GM19025 (cell line): ENCODE measurements around the gene FHIT.
"Not testable (repeated sequence)": the region's sequence is repeated elsewhere in the genome, so short reads cannot be mapped to it uniquely, and the experiment has no call there.

Source experiments
- ATAC-seq: cut with Tn5 transposase; IDR thresholded peaks from one replicate; pipeline ENCODE4 v1.9.1; 2021; ENCODE audit warnings: mild to moderate bottlenecking, low read depth, moderate library complexity; ENCODE audit not compliant: unreplicated experiment

FHIT gene

DNA sequence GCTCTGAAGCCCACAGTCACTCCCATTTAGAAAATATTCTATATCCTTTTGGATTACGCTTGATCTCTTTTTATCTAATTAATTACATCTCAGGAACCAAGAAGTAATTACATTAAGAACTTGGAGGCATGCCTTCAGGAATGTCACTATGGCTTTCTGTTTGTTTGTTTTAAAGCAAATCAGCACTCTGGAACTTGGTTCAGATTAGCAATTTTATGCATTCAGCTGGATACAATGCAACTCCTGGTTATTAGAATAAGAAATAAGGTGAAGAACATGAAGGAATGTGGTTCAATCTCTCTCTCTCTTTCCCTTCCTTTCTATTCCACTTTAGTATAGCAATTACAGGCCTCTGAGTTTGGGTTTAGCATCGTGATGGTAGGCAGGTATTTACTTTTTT is 235.8 kb downstream of the FHIT start:
- no peak for ATAC-seq

DNA sequence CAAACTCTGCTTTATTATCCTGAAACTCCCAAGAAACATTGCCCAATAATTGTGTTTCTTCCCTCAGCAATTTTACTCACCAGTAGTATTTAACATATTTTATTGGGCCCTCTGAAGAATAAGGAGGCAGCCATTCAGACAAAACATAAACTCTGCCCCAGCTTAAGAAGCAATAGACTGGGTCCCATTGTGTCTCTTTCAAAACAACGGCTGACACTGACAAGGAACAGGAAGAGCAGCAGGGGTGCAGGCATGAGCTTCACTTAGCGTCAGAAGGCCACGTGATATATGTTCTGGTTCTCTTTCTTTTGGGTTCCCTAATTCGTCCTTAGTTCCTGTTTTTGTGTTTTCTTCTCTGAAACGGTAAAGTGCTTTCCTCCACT is 242.3 kb downstream of the FHIT start:
- no peak for ATAC-seq

DNA sequence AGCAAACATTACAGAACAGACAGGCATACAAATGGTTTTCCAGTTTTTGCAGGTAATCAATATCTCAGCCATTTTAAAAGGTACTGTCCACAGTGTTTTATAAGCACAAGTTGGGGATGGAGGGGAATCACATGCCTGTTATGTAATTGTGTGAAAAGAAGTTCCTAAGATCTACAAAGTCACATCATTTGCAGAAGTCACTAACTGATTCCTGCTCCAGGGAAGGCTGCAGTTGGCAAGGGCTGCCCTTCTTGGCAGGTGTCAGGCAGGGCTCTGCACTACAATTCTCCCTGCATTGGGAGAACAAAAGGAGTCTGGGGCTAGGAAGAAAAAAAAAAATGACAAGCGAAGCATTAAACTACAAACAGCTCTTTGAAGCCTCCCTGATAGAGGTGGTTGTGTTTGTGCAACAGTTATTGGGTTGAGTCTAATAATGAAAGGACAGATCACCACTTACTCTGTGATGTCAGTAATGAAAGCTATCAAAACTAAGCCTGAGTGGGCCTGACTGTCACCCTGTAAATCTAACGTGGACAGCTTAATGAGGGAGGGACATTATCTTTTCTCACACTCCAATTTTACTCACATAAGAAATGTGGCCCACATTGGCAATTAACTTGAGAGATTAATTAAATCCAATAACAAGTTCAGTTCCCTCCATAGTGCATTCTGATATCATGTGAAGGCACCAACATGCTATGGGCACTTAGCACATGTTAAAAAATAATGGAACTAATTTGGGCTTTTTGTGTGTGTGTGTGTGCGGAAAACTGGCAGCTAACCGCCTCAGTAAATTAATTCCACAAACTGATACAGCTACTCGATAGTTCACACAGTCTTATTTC is 242.9 kb downstream of the FHIT start:
- no peak for ATAC-seq

DNA sequence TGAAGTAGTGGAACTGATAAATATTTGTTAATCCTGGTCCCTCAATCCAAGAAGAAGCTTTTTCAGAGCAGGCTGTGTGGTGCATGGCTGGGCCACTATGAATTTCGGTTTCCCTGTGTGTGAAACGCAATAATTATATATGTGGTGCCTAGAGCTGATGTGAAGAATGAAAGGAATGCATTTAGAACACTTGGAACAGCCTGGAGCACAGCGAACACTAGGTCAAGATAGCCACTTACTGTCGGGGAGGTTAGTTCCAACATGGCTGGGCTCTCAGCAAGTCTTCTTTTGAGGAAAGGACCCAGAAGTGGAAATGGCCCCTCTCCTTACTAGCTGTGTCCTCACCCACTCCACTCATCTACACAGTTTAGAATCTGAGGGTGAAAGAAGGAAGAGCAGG is 245.7 kb downstream of the FHIT start:
- no peak for ATAC-seq

DNA sequence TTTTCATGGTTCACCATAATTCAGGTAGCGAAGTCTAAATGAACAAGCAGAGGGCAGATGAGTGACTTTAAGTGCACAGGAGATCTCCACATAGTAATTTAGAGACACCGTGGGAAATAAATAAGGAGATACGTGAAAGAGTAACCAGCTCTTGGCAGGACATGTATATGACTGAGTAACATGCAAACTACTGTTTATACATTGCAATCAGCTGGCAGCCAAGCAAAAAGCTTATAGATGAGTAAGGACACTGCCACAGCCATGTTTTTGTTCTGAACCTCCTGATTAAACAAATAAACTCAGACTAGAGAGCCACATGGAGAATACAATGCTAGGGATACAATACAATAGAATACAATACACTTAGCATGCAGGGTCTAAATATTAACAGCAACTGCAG is 252.4 kb downstream of the FHIT start:
- ATAC-seq = no peak

DNA sequence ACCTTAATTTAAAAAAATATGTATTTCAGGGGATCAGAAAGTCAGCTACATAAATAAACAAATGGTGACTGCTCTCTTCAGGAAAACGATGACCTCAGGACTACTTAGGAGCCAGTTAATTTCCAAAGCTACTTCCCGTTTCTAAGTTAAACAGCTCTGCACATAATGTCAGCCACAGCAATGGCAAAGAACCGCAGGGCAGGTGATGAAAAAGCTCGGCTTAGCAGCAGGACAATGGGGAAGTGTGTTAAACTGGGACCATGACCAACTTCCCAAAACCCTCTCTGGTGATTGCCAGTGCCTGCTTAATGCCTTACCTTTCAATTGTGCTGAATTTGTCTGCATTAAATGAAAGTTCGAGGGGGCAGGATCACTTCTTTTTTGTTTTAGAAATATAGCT is 258.9 kb downstream of the FHIT start:
- no peak for ATAC-seq

DNA sequence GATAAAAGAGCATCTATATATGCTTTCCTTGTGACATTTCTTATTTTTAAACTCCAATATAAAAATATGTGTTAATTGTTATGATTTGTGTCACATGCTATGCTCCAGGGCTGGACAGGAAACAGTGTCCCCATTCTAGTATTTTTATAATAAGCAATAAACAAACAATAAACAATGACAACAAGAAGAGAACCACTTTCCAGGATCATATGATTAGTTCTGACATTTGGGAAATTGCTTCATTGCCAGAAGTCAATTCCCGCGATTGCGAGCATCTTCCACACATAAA is 260.9 kb downstream of the FHIT start:
- no peak for ATAC-seq

DNA sequence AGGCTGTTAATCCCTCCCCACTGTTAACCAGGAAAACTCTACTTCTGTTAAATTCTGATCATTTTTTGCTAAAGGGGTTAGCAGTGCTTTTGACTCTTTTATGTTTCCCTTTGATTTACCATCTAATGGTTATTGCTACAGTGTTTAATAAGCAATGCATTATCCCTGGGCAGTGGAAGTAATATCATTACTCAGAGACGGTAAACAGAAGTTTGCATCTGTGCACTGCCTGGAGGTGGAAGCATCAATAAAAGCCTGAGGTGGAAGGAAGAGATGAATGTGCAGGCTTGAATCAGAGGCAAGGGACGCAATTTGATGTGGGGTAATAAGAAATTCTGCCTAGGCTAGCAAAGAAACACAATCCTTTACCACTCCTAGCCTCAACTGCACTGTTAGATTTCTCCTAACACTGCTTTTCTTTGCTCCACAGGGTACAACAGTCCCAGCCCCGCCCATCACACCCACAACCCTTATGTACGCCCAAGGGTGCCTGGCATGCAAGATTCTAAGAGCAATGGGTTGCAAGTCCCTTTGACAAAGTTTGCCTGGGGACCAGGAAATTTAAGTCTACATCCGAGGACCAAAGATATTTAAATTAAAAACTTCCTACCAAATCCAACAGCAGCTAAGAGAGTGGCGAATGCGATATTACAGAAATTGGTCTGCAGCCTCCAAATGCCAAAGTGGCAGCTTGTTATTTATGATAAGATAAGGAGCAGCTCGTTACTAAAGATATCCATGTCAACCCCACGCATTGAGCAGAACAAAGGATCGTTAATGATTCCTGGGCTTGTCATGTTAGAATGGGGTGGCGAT is 261.4 kb downstream of the FHIT start:
- ATAC-seq = no peak

DNA sequence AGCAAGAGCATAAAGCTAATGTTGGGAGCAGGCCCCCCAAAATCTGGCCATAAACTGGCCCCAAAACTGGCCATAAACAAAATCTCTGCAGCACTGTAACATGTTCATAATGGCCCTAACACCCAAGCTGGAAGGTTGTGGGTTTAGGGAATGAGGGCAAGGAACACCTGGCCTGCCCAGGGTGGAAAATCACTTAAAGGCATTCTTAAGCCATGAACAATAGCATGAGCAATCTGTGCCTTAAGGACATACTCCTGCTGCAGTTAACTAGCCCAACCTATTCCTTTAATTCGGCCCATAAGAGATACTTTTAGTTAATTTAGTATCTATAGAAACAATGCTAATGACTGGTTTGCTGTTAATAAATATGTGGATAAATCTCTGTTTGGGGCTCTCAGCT is 264.1 kb downstream of the FHIT start:
- not testable (repeated sequence) for ATAC-seq

DNA sequence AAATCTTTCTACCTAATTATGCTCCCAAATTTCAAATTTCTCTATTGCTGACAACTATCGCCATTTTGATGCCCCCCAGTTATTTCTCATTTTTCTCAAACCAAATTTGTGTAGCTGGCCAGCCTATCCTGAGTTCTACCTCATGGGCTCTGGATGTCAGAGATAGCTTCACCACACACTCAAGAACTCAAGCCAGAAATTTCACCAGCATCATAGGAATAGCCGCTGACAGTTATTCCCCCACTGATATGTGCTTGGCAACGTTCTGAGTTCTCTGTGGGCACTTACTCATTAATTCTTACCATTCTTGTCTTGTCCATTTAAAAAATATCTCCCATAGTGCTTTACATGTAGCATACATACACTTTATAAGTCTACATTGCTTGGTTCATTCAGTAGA is 264.7 kb downstream of the FHIT start:
- ATAC-seq = no peak

DNA sequence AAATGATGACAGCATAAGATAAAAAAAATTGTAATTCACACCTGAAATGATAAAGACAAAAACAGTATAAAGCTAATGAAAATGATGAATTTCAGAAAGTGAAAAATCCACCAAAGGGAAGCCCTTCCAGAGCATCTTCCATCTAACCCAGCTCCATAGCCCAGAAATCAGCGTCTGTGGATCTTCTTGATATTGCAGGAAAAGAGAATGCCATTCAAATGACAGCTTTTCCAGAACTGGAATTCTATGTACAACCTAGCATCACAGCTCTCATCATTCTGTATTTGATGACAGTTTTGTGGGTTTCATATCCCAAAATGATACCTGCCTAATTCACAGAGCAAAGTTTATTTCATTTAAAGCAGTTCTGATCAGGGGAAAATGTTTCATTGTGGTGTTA is 267.3 kb downstream of the FHIT start:
- no peak for ATAC-seq

DNA sequence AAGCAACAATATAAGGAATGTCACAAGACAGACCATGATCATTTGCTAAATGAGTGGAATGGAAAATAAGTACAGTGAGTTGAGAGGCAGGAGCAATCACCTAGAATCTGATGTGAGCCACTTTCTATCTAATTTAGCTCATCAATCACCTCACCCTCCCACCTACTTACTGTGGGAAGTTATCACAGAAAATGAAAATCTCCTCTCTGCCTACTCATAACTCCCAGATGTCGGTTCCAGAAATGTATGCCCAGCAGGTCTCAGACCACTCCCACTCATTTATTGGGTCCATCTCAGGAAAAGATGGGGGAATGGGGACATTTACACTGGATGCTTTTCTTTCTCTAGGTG is 270.9 kb downstream of the FHIT start:
- ATAC-seq = no peak

DNA sequence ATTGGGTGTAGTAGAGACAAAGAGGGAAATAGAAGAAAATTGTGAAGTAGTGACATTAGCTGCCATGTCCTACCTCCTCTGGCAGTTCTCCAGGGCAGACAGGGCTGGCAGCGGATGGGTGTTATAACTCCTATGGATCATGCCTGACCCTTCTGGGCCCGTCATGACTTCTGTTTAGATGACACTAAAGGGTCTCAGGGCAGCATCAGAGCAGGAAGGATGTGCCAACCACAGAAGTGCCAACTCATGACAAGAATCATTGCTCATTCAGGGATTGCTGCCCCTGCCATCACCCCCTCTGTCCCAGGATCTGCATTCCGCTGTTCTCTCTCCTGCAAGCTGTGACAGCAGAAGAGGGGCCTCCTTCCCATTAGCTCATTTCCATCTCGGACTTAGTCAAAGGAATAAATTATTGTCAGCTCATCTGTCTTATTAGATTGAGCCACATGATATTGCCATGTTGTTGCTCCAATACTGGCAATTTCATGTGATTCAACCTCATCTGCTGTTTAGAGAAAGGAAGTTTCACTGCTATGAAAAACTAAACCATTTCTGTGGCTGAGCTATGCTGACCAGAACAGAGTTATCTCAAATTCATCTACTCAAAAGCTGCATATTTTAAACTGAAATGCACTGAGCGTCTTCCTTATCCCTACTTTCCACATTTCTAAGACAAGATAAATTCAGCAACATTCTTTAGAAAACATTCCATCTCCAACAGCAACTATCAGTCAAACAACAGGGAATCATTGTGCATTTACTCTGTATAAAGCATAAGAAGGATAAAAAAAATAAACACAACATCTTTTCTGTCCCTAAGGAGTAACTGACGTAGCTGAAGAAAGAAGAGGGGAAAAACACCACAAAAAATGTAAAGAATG is 271.6 kb downstream of the FHIT start:
- no peak for ATAC-seq

DNA sequence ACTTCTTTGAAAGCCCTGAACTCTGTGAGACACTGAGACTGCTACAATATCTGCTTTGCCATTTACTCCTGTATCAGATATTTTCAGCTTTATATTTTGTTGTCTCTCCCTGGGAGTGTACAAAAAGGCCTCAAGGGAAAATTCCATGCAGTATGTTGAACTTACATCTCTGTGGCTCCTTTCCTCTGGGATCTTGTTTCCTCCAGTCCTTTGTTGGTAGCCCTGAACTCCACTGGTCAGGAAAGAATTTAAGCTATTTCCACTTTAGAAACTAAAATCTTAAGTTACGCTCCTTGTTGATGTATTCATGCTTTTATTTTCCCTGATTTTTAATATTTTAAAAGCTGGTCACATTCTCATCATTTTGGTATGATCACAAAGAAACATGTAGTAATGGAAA is 277.9 kb downstream of the FHIT start:
- ATAC-seq = no peak

DNA sequence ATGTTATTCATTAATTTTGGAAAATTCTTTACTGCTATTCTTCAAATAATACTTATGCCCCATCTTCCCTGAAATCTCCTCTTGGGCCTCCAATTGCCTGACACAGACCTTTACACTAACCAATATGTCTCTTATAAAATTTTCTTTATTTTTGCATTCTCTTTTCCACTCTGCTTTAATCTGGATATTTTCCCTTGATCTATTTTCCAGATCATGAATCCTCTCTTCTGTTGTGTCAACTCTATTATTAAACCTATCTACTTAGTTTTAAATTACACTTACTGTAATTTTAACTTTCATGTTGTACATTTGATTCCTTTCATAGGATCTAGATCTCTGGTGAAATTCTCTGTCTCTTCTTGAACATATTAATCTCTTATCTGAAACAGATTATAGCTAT is 278.7 kb downstream of the FHIT start:
- ATAC-seq = no peak

DNA sequence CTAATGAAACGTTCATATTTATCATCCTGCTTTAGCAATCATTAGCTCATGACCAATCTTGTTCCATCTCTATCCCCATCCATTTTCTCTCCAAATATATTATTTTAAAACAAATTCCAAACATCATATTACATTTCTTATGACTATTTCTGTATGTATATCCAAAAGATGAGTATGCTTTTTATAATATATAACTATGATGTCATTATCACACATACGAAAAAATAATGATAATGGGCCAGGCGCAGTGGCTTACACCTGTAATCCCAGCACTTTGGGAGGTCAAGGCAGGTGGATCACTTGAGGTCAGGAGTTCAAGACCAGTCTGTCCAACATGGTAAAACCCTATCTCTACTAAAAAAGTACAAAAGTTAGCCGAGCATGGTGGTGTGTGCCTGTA is 280.4 kb downstream of the FHIT start:
- no peak for ATAC-seq

DNA sequence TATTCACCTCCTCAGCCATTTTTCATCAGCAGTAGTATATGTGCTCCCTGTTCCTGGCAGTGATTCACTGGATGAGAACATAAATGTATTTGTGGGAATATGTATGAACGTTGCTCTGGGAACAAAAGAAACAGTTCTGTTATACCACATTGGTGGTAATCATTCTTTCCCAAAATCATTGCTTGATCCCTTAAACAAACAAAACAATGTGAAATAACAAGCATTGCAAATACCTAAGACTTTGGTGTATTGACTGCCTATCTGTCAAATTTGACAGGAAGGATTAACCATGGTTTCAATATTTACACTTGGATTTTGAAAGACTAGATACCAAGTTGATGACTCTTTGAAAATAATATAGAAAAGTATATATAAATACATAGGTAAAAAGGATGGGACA is 284.1 kb downstream of the FHIT start:
- no peak for ATAC-seq

DNA sequence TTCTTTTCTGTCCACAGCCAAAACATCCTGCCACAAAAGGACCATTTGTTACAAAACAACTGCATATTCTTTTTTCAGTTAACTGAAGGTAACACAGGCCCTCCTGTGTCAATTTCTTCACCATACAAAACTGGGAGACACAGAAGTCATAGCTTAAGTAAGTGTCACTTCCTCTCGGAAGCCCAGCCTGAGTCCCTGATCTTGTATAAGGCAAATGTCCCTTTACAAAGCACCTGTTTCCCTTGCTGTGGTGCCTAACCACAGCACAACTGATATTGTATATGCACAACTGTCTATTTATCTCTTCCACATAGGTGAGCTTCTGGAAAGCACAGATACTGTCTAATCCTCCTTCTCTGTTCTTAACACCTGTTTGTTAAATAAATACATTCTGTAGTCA is 293.7 kb downstream of the FHIT start:
- ATAC-seq = no peak

DNA sequence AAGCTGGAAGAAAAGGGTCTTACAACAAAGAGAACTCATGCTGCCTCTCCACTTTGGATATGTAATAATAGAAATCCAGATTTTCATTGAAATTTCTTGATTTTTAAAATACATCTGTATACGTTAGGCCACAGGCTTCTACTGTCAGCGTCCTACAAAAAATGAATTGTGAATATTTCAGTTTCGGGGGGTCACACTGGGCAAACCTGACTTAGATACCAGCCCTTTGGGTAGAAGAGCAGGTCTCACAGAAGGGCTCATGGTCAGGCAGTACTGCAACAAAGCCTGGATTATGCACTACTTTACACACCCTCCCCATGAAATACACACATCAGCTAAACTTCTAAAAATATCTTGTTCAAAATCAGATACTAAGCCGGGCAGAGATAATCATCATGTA is 294.5 kb downstream of the FHIT start:
- no peak for ATAC-seq

DNA sequence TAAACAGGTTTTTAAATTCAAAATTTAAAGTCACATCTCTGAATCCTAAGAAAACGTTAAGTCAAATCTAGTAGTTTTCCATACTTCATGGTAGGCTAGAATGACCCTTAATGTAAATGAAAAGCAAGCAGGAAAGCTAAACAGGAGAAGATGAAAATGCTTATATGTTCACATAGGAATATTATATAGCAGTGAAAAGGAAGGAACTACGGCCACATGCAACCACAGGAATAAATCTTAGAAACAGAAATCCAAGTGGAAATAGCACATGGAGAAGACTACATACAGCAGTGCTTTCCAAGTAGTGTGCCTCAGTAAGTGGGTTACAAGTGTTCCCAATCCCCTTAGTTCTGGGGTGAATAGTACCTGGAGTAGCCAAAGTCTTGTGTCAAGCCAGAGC is 296.2 kb downstream of the FHIT start:
- no peak for ATAC-seq

DNA sequence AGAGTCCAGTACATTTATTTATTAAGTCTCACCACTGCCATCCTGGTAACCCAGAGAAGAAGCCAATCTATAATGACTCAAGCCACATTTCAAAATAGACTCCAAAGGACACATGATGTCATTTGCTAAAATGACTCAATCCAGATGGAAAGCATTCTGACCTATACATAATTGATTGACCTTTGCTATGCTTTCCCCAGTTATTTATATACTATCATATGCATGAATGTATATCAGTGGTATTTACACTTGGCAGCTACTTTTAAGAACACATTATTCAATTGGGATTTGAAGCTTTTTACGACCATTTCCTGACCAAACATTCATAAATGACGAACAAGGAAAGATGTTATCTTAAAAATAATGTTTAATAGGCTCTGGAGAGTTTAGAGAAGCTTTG is 297.2 kb downstream of the FHIT start:
- ATAC-seq = no peak
